Neural cell (in vitro differentiated cells): Measurements from ENCODE around the gene IQCN. TPM values are rescaled to one million over a fixed set of nuclear protein-coding genes. Genes with fewer than 3 reads are reported as not detected.

Experiments
- H2AFZ ChIP-seq: fragments of 200-600, 300-800 bp; sonication (generic), shearing (Covaris generic); 2 replicates; pipeline ENCODE4 v1.6.0; 2014; ENCODE audit warnings: low read depth, mild to moderate bottlenecking, antibody characterized with exemption, low read length, moderate library complexity
- H3F3A ChIP-seq: fragments of 200-600 bp; shearing (Covaris generic); 2 replicates; pipeline ENCODE4 v1.6.1; 2016; ENCODE audit warnings: mild to moderate bottlenecking, moderate library complexity, mixed read lengths, antibody characterized with exemption, low read length; ENCODE audit not compliant: insufficient read depth, poor library complexity, severe bottlenecking
- H3K27ac ChIP-seq: fragments of 200-600, 300-800 bp; sonication (generic), shearing (Covaris generic); 2 replicates; pipeline ENCODE4 v1.5.1; 2014; ENCODE audit warnings: mild to moderate bottlenecking, low read length, moderate library complexity
- H3K27me3 ChIP-seq: fragments of 300-800, 200-600 bp; sonication (generic), shearing (Covaris generic); 2 replicates; pipeline ENCODE4 v1.6.0; 2014; ENCODE audit warnings: mild to moderate bottlenecking, low read depth, low read length, moderate library complexity; ENCODE audit not compliant: insufficient read depth
- H3K36me3 ChIP-seq: fragments of 300-800, 200-600 bp; sonication (generic), shearing (Covaris generic); 2 replicates; pipeline ENCODE4 v1.5.1; 2014; ENCODE audit warnings: mild to moderate bottlenecking, antibody characterized with exemption, low read length, moderate library complexity; ENCODE audit not compliant: insufficient read depth
- H3K4me2 ChIP-seq: fragments of 300-800, 200-600 bp; sonication (generic), shearing (Covaris generic); 2 replicates; pipeline ENCODE4 v1.6.0; 2014; ENCODE audit warnings: mild to moderate bottlenecking, low read length
- H3K4me3 ChIP-seq: fragments of 300-800, 200-600 bp; sonication (generic), shearing (Covaris generic); 2 replicates; pipeline ENCODE4 v1.5.1; 2014; ENCODE audit warnings: mild to moderate bottlenecking, low read length, moderate library complexity
- H3K79me2 ChIP-seq: fragments of 200-600 bp; shearing (Covaris generic); replicated peaks from 2 replicates; pipeline ENCODE4 v1.6.0; 2014; ENCODE audit warnings: mild to moderate bottlenecking, low read length, moderate library complexity; ENCODE audit not compliant: insufficient read depth
- H3K9ac ChIP-seq: fragments of 300-800, 200-600 bp; sonication (generic), shearing (Covaris generic); 2 replicates; pipeline ENCODE4 v1.6.1; 2016; ENCODE audit warnings: mild to moderate bottlenecking, low read length, mixed read lengths
- H3K9me2 ChIP-seq: fragments of 200-600 bp; shearing (Covaris generic); 2 replicates; pipeline ENCODE4 v1.6.1; 2016; ENCODE audit warnings: mild to moderate bottlenecking, low read length, mixed read lengths; ENCODE audit not compliant: insufficient read depth
- H3K9me3 ChIP-seq: fragments of 200-600, 300-800 bp; sonication (generic), shearing (Covaris generic); 2 replicates; pipeline ENCODE4 v1.6.1; 2016; ENCODE audit warnings: mild to moderate bottlenecking, mixed run types, low read length, moderate library complexity, mixed read lengths
- H4K20me1 ChIP-seq: fragments of 200-600 bp; shearing (Covaris generic); 2 replicates; pipeline ENCODE4 v1.6.1; 2016; ENCODE audit warnings: mild to moderate bottlenecking, mixed run types; ENCODE audit not compliant: insufficient read depth
- CTCF ChIP-seq: fragments of 450-650 bp; IDR thresholded peaks from 2 replicates; pipeline ENCODE4 v1.5.1; 2014; ENCODE audit warnings: antibody characterized with exemption, mild to moderate bottlenecking, moderate library complexity; ENCODE audit not compliant: poor library complexity, severe bottlenecking
- EP300 ChIP-seq: fragments of 450-650 bp; conservative IDR thresholded peaks from 2 replicates; pipeline ENCODE4 v1.6.1; 2014; ENCODE audit warnings: antibody characterized with exemption, mild to moderate bottlenecking, moderate library complexity; ENCODE audit not compliant: poor library complexity, severe bottlenecking
- EZH2 ChIP-seq: fragments of 200-600, 300-800 bp; shearing (Covaris generic), sonication (generic); IDR thresholded peaks from 2 replicates; pipeline ENCODE4 v1.6.1; 2014; ENCODE audit warnings: antibody characterized with exemption, low read length, borderline replicate concordance, mild to moderate bottlenecking; ENCODE audit not compliant: insufficient read depth, poor library complexity, severe bottlenecking
- MXI1 ChIP-seq: fragments of 450-650 bp; conservative IDR thresholded peaks from 2 replicates; pipeline ENCODE4 v1.6.1; 2014; ENCODE audit warnings: antibody characterized with exemption, mild to moderate bottlenecking; ENCODE audit not compliant: poor library complexity, severe bottlenecking
- POLR2AphosphoS5 ChIP-seq: IDR thresholded peaks from 2 replicates; pipeline ENCODE4 v1.6.1; 2012
- RAD21 ChIP-seq: fragments of 450-650 bp; conservative IDR thresholded peaks from 2 replicates; pipeline ENCODE4 v1.6.1; 2014; ENCODE audit warnings: antibody characterized with exemption, mild to moderate bottlenecking, moderate library complexity
- REST ChIP-seq: IDR thresholded peaks from 2 replicates; pipeline ENCODE4 v1.6.1; 2012; ENCODE audit warnings: borderline replicate concordance
- SMC3 ChIP-seq: fragments of 450-650 bp; conservative IDR thresholded peaks from 2 replicates; pipeline ENCODE4 v1.6.1; 2014; ENCODE audit warnings: antibody characterized with exemption, mild to moderate bottlenecking, moderate library complexity; ENCODE audit not compliant: poor library complexity
- TAF1 ChIP-seq: IDR thresholded peaks from 2 replicates; pipeline ENCODE4 v1.6.1; 2012; ENCODE audit warnings: low read depth
- polyA plus RNA-seq: library from polyadenylated mRNA; depleted of rRNA; stranded (reverse); fragments of >200 nt; gene quantifications from 2 replicates; pipeline ENCODE4 v1.2.3, GENCODE V29; 2014

Gene IQCN
- polyA plus RNA-seq, 1 donor from 2014 or later = 2.5 TPM

- H3K79me2 ChIP-seq = no peaks in the 10 kb centered on the region
- no peaks in the 10 kb centered on the region for H3K9me3 ChIP-seq
- H3K9me2 ChIP-seq = no peaks in the 10 kb centered on the region
- H2AFZ ChIP-seq = no peak overlapping the region
- no peak overlapping the region for H3K4me2 ChIP-seq
- H3F3A ChIP-seq = no peaks in the 10 kb centered on the region
- TF ChIP-seq MXI1 (no peak), POLR2AphosphoS5 (no peak), EZH2 (no peak), CTCF (no peak), SMC3 (no peak), REST (no peak), EP300 (no peak), RAD21 (no peak), TAF1 (no peak)
- H4K20me1 ChIP-seq = no peaks in the 10 kb centered on the region
- no peaks in the 10 kb centered on the region for H3K36me3 ChIP-seq
- H3K9ac ChIP-seq = no peak overlapping the region
- H3K27ac ChIP-seq = no peak overlapping the region
- no peak overlapping the region for H3K4me3 ChIP-seq
- peaks cover 34% of the 10 kb centered on the region for H3K27me3 ChIP-seq
Measured at GRCh38 chr19:18221815-18222725, 52.2 kb downstream of the IQCN start.

GRCh38 chr19:18220632-18221275 lies 53.5 kb downstream of the IQCN start:
- peaks cover 25% of the 10 kb centered on the region for H3K27me3 ChIP-seq
- no peak overlapping the region for H2AFZ ChIP-seq
- no peak overlapping the region for H3K4me2 ChIP-seq

More at GRCh38 chr19:18220632-18221275, 53.5 kb downstream of the IQCN start:
- Histone ChIP-seq H3K79me2 (no peaks in the 10 kb centered on the region), H3F3A (no peaks in the 10 kb centered on the region), H3K27ac (no peak overlapping the region), H3K4me3 (no peak overlapping the region), H3K9me3 (no peaks in the 10 kb centered on the region), H4K20me1 (no peaks in the 10 kb centered on the region), H3K9me2 (no peaks in the 10 kb centered on the region), H3K9ac (no peak overlapping the region), H3K36me3 (no peaks in the 10 kb centered on the region)
- TF ChIP-seq TAF1 = no peak
- TF ChIP-seq RAD21 = no peak
- TF ChIP-seq CTCF = no peak
- no peak for TF ChIP-seq EP300
- TF ChIP-seq SMC3 = no peak
- no peak for TF ChIP-seq EZH2
- TF ChIP-seq POLR2AphosphoS5 = no peak
